ENCODE results near the gene FGR.
A peak's percentile ranks its signal among the peaks of the same experiment; 100 is the strongest.

Gene FGR

GRCh38 chr1:27671964-27672749, 37.2 kb upstream of the FGR start, which contains the start of gene IFI6:
IFI6 (minus strand) TSS chr1:27672192; CDS start chr1:27669314, 2,878 bp downstream.
- DNase-seq (ENCODE audit: low read depth), result peak; percentile 92
- H3K4me3 ChIP-seq (ENCODE audit: low read length), result peak within 1 kb of the TSS; percentile 43
- TF ChIP-seq CTCF (IDR thresholded peaks at IDR 0.05; ENCODE audit: insufficient read depth, low read depth, low read length, missing control alignments), result peak; percentile 48

- no peak for TF ChIP-seq CTCF (IDR thresholded peaks at IDR 0.05; ENCODE audit: insufficient read depth, low read depth, low read length, missing control alignments)
- no peak overlapping the region for H3K4me3 ChIP-seq (ENCODE audit: low read length)
- no peak for DNase-seq (ENCODE audit: low read depth)
These were observed 34.9 kb upstream of the FGR start for GRCh38 chr1:27669876-27670275.

GRCh38 chr1:27668808-27669723, 34.1 kb upstream of the FGR start:
- DNase-seq (ENCODE audit: low read depth), result peak; percentile 74
- TF ChIP-seq CTCF (IDR thresholded peaks at IDR 0.05; ENCODE audit: insufficient read depth, low read depth, low read length, missing control alignments), result peak; percentile 96
- H3K4me3 ChIP-seq (ENCODE audit: low read length), result peak overlapping the region; percentile 33

GRCh38 chr1:27668121-27668807, 33.3 kb upstream of the FGR start:
- no peak for TF ChIP-seq CTCF (IDR thresholded peaks at IDR 0.05; ENCODE audit: insufficient read depth, low read depth, low read length, missing control alignments)
- H3K4me3 ChIP-seq (ENCODE audit: low read length), result no peak overlapping the region
- DNase-seq (ENCODE audit: low read depth), result no peak

- no peak for TF ChIP-seq CTCF (IDR thresholded peaks at IDR 0.05; ENCODE audit: insufficient read depth, low read depth, low read length, missing control alignments)
- no peak overlapping the region for H3K4me3 ChIP-seq (ENCODE audit: low read length)
These were observed 31.8 kb upstream of the FGR start for GRCh38 chr1:27666791-27667254.

GRCh38 chr1:27666294-27666693, 31.3 kb upstream of the FGR start:
- DNase-seq (ENCODE audit: low read depth), result no peak
- no peak overlapping the region for H3K4me3 ChIP-seq (ENCODE audit: low read length)
- TF ChIP-seq CTCF (IDR thresholded peaks at IDR 0.05; ENCODE audit: insufficient read depth, low read depth, low read length, missing control alignments), result no peak

More at GRCh38 chr1:27666791-27667254, 31.8 kb upstream of the FGR start:
- no peak for DNase-seq (ENCODE audit: low read depth)

All from epithelial cell of esophagus (primary cell).